ENCODE data around the gene TMBIM4. TPM values are rescaled to one million over a fixed set of nuclear protein-coding genes. Genes with fewer than 3 reads are reported as not detected.

TMBIM4 gene
- total and polyA plus RNA-seq, 2 donors (not counting 3 experiments of a cell fraction or from before 2014, with no cell fraction given): 74.1 to 370 TPM

DNA sequence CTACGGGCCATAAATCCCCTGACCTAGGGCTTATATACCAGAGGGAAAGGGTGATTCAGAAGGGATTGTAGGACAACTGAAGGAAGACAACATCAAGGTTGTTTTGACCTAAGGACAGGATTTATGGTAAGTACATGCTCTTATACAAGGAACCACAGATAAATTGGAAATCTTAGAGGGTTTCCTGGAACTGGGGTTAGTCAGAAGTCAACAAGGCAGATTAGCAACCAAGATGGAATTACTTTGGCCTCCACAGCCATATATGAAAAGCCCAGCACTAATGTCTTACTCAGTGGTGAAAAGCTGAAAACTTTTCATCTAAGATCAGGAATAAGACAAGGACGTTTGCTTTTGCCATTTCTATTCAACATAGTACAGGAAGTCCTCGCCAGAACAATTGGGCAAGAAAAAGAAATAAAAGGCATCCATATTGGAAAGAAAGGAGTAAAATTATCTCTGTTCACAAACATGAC lies 5.4 kb downstream of the TMBIM4 start:
- BruUV-seq (replicated peaks): no TSS peak
- intact Hi-C loops (cut with micrococcal nuclease) (no loop called here), dilution Hi-C loops (cut with MboI; ENCODE audit: extremely low pct_ligation_motif_present, low sequenced_read_pairs) (no loop called here)
- H3K9me1 ChIP-seq (replicated peaks; ENCODE audit: control insufficient read depth, extremely low read depth, insufficient read depth, low read length): no peaks in the 10 kb centered on the region
- FAIRE-seq (no peak), DNase-seq (ENCODE audit: low read depth, low spot score) (no peak)
- H3K4me2 ChIP-seq (ENCODE audit: insufficient read depth, low read length): no peak overlapping the region
- H3K27ac ChIP-seq (ENCODE audit: insufficient read depth, low read depth, low read length): no peak overlapping the region
- no peak overlapping the region for H2AFZ ChIP-seq (ENCODE audit: low read depth, low read length)
- no peaks in the 10 kb centered on the region for H3K27me3 ChIP-seq (ENCODE audit: control insufficient read depth in 2 of 2, insufficient read depth in 2 of 2, low read length in 2 of 2)
- POLR2A ChIA-PET: no interaction called here
- CTCF ChIA-PET: interaction anchor here (1.0 to 1.5 kb wide), 2 partner anchors 14 to 19 kb away, joined by 3 read pairs; no protein-coding TSS in a partner anchor
- no peak overlapping the region for H3K9ac ChIP-seq (replicated peaks; ENCODE audit: extremely low read depth, insufficient read depth, low read length)
- peaks cover 3% of the 10 kb centered on the region for H4K20me1 ChIP-seq (replicated peaks; ENCODE audit: control insufficient read depth, extremely low read depth, insufficient read depth, low read length)
- H3K36me3 ChIP-seq (ENCODE audit: control insufficient read depth in 2 of 2, extremely low read depth in 1 of 2, insufficient read depth in 2 of 2, low read length in 2 of 2): peaks cover 0 to 2% of the 10 kb centered on the region in 2 experiments
- H3K9me3 ChIP-seq (replicated peaks; ENCODE audit: control insufficient read depth, insufficient read depth, low read length): no peaks in the 10 kb centered on the region
- TF ChIP-seq MYC (IDR thresholded peaks at IDR 0.05; ENCODE audit: low read depth, low read length) (no peak), POLR2AphosphoS5 (IDR thresholded peaks at IDR 0.05; ENCODE audit: insufficient read depth, low read depth, low read length) (no peak), POLR2A (IDR thresholded peaks at IDR 0.05; ENCODE audit: low read depth, low read length) (no peak), FOS (IDR thresholded peaks at IDR 0.05; ENCODE audit: borderline replicate concordance, insufficient read depth, low read length) (no peak), JUN (IDR thresholded peaks at IDR 0.05; ENCODE audit: borderline replicate concordance, insufficient read depth, insufficient read length, low read depth) (no peak), GATA2 (IDR thresholded peaks at IDR 0.05; ENCODE audit: insufficient read depth, insufficient read length, low read depth, low read length) (no peak)
- TF ChIP-seq, protein P1, sequence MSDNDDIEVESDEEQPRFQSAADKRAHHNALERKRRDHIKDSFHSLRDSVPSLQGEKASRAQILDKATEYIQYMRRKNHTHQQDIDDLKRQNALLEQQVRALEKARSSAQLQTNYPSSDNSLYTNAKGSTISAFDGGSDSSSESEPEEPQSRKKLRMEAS (IDR thresholded peaks at IDR 0.05; ENCODE audit: insufficient read depth, insufficient read length): no peak
- TF ChIP-seq, protein P2, sequence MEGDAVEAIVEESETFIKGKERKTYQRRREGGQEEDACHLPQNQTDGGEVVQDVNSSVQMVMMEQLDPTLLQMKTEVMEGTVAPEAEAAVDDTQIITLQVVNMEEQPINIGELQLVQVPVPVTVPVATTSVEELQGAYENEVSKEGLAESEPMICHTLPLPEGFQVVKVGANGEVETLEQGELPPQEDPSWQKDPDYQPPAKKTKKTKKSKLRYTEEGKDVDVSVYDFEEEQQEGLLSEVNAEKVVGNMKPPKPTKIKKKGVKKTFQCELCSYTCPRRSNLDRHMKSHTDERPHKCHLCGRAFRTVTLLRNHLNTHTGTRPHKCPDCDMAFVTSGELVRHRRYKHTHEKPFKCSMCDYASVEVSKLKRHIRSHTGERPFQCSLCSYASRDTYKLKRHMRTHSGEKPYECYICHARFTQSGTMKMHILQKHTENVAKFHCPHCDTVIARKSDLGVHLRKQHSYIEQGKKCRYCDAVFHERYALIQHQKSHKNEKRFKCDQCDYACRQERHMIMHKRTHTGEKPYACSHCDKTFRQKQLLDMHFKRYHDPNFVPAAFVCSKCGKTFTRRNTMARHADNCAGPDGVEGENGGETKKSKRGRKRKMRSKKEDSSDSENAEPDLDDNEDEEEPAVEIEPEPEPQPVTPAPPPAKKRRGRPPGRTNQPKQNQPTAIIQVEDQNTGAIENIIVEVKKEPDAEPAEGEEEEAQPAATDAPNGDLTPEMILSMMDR (IDR thresholded peaks at IDR 0.05; ENCODE audit: extremely low read depth in 1 of 2, insufficient read depth in 1 of 2, low read depth in 1 of 2, low read length in 2 of 2): no peak
- no peak overlapping the region for H3K4me3 ChIP-seq (replicated peaks in 1 of 3; ENCODE audit: insufficient read depth in 1 of 3, low read depth in 1 of 3, low read length in 3 of 3)
- H3K4me1 ChIP-seq (ENCODE audit: control insufficient read depth, extremely low read depth, insufficient read depth, low read length): peaks cover 7% of the 10 kb centered on the region
- peaks cover 78% of the 10 kb centered on the region for H3K79me2 ChIP-seq (ENCODE audit: control insufficient read depth, insufficient read depth, low read length)
